ENCODE results near the gene PPT2.
A peak's percentile ranks its signal among the peaks of the same experiment; 100 is the strongest.
"Not testable (repeated sequence)": the region's sequence is repeated elsewhere in the genome, so short reads cannot be mapped to it uniquely, and the experiment has no call there.

Gene PPT2

GRCh38 chr6:32127717-32128592 lies 26.0 kb upstream of the PPT2 start, which contains the start of gene ATF6B:
ATF6B (minus strand) TSS chr6:32128246; CDS start chr6:32128207, 39 bp downstream.
- DNase-seq (ENCODE audit: low spot score), result peak; percentile 98

GRCh38 chr6:32128751-32129296 lies 25.1 kb upstream of the PPT2 start:
- no peak for DNase-seq (ENCODE audit: low spot score)

- DNase-seq (ENCODE audit: low spot score), result no peak
Measured at GRCh38 chr6:32129297-32130088, 24.4 kb upstream of the PPT2 start.

- DNase-seq (ENCODE audit: low spot score), result no peak
Measured at GRCh38 chr6:32131439-32131948, 22.4 kb upstream of the PPT2 start.

DNA sequence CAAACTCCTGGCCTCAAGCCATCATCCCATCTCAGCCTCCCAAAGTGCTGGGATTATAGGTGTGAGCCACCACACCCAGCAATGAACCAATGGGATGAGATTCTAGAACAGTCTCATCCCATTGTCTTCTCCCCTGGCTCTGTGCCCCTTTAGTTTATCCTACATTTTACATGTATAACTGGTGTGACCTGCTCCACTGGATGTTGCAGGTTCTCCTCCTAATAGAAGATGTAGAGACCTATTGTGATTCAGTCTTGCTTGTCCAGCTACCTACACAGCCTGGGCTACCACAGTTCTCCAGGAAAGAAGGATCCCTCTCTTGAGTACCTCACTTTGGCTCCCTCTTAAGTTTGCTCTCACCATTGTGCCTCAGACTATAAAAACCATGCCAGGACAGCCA lies 21.8 kb upstream of the PPT2 start:
- DNase-seq (ENCODE audit: low spot score), result no peak

- DNase-seq (ENCODE audit: low spot score), result no peak
Measured at GRCh38 chr6:32133786-32134185, 20.2 kb upstream of the PPT2 start.

- no peak for DNase-seq (ENCODE audit: low spot score)
Measured at GRCh38 chr6:32137454-32137853, 16.5 kb upstream of the PPT2 start.

DNA sequence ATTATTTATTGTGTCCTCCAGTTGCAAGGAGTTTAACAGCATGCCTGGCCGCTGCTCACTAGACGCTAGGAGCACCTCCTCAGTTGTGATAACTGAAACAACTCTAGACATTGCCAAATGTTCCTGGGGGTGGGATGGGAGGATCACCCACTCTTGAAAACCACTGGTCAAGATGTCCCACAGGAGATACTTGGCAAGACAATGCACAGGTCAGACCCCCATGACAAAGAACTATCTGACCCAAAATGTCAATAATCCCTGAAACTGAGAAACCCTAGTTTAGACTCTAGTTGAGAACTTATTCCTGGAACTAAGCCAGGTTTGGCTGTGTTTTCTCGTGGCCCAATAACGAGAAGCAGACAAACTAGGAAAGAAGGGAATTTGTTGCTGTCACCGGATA lies 14.4 kb upstream of the PPT2 start:
- DNase-seq (ENCODE audit: low spot score), result no peak

DNA sequence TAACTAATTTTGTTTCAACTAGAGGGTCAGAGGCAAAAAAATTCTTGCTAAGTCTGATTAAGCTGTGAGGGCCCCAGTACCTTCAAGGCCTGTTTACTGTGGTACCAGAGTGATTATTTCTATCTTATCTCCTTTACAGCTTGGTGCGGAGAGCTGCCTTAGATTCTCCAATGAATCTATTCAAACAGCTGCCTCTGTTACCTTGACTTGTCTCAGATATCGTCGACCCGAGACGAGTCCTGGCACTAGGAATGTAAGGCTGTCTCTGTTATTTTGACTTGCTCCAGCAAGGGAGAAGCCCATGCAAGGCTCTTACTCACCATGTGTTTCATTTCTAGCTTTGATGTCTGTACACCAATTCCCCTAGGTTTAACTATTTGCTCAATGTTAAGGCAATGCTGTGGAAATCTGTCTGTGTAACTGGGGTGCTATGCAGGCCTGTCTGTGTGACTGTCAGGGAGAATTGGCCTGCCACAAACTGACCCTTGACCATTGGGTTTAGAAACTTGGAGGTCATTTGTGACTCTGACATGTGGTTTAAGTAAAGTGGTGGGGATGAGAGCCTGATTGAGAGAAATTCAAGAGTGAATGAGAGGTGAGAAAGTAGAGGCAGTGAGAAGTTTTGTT lies 13.4 kb upstream of the PPT2 start:
- DNase-seq (ENCODE audit: low spot score), result no peak

- not testable (repeated sequence) for DNase-seq (ENCODE audit: low spot score)
Measured at GRCh38 chr6:32144238-32144637, 9.7 kb upstream of the PPT2 start.

DNA sequence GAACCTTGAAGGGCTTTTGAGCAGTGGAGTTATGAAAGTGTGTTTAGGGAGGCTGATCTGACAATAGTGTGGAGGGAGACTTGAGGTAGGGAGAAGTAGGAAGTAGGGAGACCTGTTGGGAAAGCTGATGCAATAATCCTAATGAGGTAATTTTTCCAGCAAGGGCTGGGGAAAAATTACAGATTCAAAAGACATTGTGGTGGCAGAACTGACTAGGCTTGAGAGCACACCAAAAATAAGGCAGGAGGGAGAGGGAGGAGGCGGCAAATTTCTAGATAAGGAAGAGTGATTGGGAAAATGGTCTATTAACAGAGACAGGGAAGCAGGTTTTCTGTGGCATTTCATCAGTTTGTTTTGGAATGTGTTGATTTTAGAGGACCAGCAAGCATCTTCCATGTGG lies 7.7 kb upstream of the PPT2 start:
- DNase-seq (ENCODE audit: low spot score), result no peak

- DNase-seq (ENCODE audit: low spot score), result no peak
Measured at GRCh38 chr6:32146687-32147086, 7.3 kb upstream of the PPT2 start.

DNA sequence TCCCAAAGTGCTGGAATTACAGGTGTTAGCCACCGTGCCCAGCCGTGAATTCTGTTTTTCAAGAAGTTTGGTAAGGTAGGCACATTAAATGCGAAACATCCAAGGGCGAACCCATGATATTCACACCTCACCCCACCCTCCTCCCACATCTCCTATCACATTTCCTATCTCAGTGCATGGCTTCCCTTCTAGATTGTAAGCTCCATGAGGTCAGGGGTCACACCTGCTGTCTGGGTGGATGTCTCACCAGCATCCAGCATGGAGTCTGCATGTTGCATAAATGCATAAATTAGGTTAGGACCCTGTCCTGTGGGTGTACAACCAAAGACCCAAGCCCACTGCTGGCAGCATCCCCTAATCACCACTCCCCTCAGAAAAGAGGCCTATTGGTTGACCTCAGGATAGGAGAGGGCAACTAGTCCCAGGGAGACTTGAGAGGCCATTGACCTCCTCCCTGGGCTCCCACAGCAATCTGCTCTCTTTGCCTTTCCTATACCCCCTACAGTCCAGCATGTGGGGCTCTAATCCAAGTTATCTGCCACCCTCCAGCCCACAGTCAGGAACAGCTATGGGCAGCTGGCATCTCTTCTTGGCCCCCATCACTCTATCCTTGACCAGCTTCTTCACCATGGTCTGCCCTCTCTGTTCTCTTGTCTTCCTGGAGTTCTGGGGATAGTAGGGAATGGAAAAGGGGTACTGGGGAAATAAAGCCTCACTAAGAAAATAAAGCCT lies 6.4 kb upstream of the PPT2 start:
- no peak for DNase-seq (ENCODE audit: low spot score)

DNA sequence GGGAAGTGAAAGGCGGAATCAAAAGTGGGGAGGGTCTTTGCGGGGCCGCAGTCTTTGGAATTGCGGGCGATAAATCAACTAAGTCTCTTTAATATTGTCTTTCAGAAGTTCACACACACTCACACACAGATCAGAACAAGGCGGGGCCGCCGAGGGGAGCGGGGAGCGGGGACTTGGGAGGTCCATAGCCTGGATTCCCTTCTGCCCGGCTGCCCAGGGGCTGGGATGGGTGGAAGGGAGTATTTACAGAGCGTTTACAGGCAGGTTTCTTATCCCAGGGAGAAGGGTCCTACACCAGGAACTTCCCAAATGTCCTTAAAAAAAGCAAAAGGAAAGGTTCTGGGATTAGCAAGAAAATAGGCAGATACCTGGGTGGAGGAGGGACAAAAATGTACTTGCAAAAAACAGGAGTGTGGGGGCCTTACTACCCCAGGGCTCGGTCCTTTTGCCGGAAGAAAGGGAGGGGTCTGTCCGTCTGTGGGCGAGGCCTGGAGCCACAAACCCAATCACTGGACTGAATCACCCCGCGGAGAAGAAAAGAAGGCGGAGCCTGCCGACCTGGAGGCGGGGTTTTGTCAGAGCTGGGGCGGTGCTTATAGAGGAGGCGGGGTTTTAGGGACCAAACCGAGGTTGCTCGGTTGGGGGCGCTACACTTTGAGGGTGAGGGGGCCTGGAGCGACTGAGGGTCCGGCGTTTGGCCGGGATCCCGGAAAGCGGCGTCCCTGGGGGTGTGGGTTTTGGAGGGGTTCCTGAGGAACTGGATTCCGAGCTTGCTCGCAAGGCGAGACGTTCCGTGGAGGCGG lies 5.5 kb upstream of the PPT2 start:
- DNase-seq (ENCODE audit: low spot score), result peak; percentile 74

DNA sequence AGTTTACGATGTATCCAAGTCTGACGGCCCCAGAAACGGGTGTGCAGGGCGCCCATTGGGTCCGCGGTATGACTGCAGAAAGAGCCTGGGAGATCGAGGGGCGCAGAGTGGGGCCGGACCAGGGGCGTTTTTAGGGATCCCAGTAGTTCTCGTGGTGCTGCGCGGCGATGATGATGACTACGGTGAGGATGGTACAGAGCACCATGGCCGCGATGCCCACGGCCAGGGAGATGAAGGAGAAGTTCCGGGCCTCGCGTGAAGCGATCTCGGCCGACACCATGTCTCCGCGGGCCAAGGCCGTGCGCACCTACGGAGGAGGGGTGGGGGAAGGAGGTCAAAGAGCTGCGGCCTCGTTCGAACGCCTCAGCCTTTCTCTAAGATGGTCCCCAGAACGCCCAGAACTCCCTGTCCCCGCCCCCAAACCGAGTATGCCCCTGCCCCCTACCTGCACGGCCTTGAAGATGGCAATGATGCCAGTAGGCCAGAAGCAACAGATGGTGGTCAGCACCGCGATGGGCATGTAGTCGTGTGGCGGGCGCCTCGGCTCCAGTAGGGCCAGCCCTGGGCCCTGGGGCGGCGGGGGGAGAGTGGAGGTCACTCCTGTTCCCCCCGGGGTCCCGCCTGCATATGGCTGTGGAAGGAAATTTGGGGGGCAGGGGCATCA lies 4.7 kb upstream of the PPT2 start:
- no peak for DNase-seq (ENCODE audit: low spot score)

DNA sequence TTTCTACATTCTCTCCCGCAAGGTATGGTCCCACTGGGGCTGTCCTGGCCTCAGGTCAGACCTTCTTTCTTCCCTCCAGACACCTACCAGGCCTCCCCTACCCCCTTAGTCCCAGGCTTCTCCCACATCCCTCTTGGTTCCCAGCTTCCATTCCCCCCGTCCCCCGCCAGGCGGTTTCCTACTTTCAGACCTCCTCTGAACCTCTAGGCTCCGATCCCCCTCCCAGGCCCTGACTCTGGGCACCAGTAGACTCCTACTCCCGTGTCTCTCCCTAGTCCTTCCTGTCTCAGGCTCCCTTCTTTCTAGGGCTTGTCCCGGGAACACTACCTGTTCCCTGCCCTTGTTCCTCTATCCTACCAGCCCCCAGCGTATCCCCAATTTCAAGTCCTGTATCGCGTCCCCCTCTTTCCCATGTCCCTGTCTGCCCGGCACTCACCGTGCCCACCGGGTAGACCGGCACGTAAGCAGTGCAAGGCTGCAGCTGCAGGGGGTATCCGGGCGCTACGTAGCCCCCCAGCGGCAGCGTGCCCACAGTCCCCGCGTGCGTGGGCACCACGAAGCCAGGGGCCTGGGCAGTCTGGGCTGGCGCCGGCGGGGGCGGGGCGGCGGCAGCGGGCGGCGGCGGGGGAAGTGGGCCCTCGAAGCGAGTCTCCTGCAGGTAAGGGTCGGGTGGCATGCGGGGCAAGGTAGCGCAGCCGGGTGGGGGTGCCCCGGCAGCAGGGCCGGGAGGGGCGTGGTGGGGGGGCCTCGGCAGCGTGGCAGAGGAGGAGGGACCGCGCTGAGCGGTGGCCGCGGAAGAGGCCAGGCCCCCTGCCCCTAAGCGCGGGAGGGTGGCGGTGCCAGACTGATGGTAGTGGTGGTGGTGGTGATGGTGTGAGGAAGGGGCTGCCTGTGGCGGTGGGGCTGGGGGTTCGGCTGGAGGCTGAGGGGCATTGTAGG lies 3.7 kb upstream of the PPT2 start:
- no peak for DNase-seq (ENCODE audit: low spot score)

GRCh38 chr6:32151181-32151862 lies 2.6 kb upstream of the PPT2 start:
- no peak for DNase-seq (ENCODE audit: low spot score)
